SU-DHL-6 (cell line): ENCODE data around the gene KIF16B.

Experiments
- H2AFZ ChIP-seq: fragments of 200-600 bp; sonication (generic); 2 replicates; pipeline ENCODE4 v1.6.1; 2014; ENCODE audit warnings: low read depth, mild to moderate bottlenecking, moderate library complexity, mixed read lengths, antibody characterized with exemption, low read length; ENCODE audit not compliant: severe bottlenecking
- H3F3A ChIP-seq: fragments of 200-600 bp; shearing (Covaris generic); 2 replicates; pipeline ENCODE4 v1.6.0; 2016; ENCODE audit warnings: antibody characterized with exemption, mild to moderate bottlenecking; ENCODE audit not compliant: insufficient read depth
- H3K27ac ChIP-seq: fragments of 200-600 bp; sonication (generic); 2 replicates; pipeline ENCODE4 v1.5.1; 2016; ENCODE audit warnings: low read depth, mild to moderate bottlenecking, low read length, moderate library complexity, mixed read lengths
- H3K27me3 ChIP-seq: fragments of 200-600 bp; sonication (generic), shearing (Covaris generic); 2 replicates; pipeline ENCODE4 v1.6.0; 2014; ENCODE audit warnings: mild to moderate bottlenecking, low read length
- H3K36me3 ChIP-seq: fragments of 200-600 bp; sonication (generic); 2 replicates; pipeline ENCODE4 v1.6.1; 2014; ENCODE audit warnings: mild to moderate bottlenecking, low read length, mixed read lengths
- H3K4me2 ChIP-seq: fragments of 300-600, 200-600 bp; shearing (Covaris generic), sonication (generic); 2 replicates; pipeline ENCODE4 v1.6.0; 2014; ENCODE audit warnings: low read length, low read depth, mild to moderate bottlenecking; ENCODE audit not compliant: poor library complexity, severe bottlenecking
- H3K4me3 ChIP-seq: fragments of 200-600 bp; sonication (generic); 2 replicates; pipeline ENCODE4 v1.5.1; 2014; ENCODE audit warnings: antibody characterized with exemption, low read length, mild to moderate bottlenecking, mixed read lengths; ENCODE audit not compliant: insufficient read depth, poor library complexity, severe bottlenecking
- H3K79me2 ChIP-seq: fragments of 200-600 bp; sonication (generic); 2 replicates; pipeline ENCODE4 v1.6.1; 2014; ENCODE audit warnings: mild to moderate bottlenecking, low read length, moderate library complexity; ENCODE audit not compliant: insufficient read depth
- H3K9ac ChIP-seq: fragments of 200-600 bp; sonication (generic); 2 replicates; pipeline ENCODE4 v1.7.0; 2014; ENCODE audit warnings: mild to moderate bottlenecking, low read length
- H3K9me2 ChIP-seq: fragments of 200-600 bp; sonication (generic); replicated peaks from 2 replicates; pipeline ENCODE4 v1.6.1; 2014; ENCODE audit warnings: low read length; ENCODE audit not compliant: insufficient read depth
- H3K9me3 ChIP-seq: fragments of 200-600 bp; sonication (generic); 2 replicates; pipeline ENCODE4 v1.6.1; 2014; ENCODE audit warnings: low read length, mixed read lengths; ENCODE audit not compliant: insufficient read depth
- H4K20me1 ChIP-seq: fragments of 200-600 bp; sonication (generic); 2 replicates; pipeline ENCODE4 v1.6.1; 2014; ENCODE audit warnings: low read depth, mild to moderate bottlenecking, antibody characterized with exemption, low read length, moderate library complexity, mixed read lengths
- EZH2phosphoT487 ChIP-seq: fragments of 200-600 bp; sonication (generic), shearing (Covaris generic); conservative IDR thresholded peaks from 2 replicates; pipeline ENCODE4 v1.6.1; 2018; ENCODE audit warnings: mild to moderate bottlenecking, antibody characterized with exemption, low read length, moderate library complexity, mixed read lengths
- TF ChIP-seq, protein P1 (sequence below): fragments of 200-600 bp; sonication (generic); IDR thresholded peaks from one replicate; pipeline ENCODE4 v1.5.1; 2017; ENCODE audit warnings: antibody characterized with exemption, mild to moderate bottlenecking, low read length, moderate library complexity; ENCODE audit not compliant: insufficient read depth, poor library complexity, severe bottlenecking

Gene KIF16B

DNA sequence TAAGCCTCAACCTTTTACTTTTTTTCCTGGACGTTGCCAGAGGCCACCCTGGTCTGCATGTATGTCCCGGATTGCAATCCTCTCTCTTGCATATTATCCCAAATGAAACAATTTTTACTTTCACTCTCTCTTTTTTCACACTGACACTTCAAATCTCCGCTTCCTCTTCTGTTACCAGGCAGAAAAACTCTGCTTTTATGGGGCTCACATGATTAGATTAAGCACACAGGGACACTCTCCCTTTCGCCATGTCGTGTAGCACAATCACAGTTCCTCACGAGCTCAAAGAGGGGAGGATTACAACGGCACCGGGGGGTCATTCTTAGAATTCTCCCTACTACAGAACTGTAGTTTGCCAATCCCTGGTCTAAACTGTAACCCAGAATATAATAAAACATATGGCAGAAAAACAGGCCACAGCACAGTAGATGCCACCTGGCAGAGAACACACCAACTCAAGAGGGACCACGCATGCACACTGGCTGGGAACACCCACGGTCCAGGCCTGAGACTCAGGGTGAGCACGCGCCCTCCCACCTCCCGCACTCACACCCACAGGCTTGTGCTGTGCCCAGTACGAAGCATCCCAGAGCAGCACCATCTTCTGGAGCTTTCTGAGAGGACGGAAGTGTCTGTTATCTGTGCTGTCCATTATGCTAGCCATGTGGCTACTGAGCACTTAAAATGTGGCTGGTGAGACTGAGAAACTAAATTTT is 288.7 kb downstream of the KIF16B start:
- no peaks in the 10 kb centered on the region for H3K79me2 ChIP-seq
- H4K20me1 ChIP-seq: no peaks in the 10 kb centered on the region
- H3F3A ChIP-seq: no peaks in the 10 kb centered on the region
- H3K9me2 ChIP-seq: no peaks in the 10 kb centered on the region
- no peak overlapping the region for H3K4me2 ChIP-seq
- H3K4me3 ChIP-seq: no peak overlapping the region
- no peaks in the 10 kb centered on the region for H3K27me3 ChIP-seq
- no peak overlapping the region for H3K27ac ChIP-seq
- no peak for TF ChIP-seq EZH2phosphoT487
- TF ChIP-seq, protein P1, sequence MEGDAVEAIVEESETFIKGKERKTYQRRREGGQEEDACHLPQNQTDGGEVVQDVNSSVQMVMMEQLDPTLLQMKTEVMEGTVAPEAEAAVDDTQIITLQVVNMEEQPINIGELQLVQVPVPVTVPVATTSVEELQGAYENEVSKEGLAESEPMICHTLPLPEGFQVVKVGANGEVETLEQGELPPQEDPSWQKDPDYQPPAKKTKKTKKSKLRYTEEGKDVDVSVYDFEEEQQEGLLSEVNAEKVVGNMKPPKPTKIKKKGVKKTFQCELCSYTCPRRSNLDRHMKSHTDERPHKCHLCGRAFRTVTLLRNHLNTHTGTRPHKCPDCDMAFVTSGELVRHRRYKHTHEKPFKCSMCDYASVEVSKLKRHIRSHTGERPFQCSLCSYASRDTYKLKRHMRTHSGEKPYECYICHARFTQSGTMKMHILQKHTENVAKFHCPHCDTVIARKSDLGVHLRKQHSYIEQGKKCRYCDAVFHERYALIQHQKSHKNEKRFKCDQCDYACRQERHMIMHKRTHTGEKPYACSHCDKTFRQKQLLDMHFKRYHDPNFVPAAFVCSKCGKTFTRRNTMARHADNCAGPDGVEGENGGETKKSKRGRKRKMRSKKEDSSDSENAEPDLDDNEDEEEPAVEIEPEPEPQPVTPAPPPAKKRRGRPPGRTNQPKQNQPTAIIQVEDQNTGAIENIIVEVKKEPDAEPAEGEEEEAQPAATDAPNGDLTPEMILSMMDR: no peak
- H2AFZ ChIP-seq: no peak overlapping the region
- no peak overlapping the region for H3K9ac ChIP-seq
- H3K9me3 ChIP-seq: no peaks in the 10 kb centered on the region
- no peaks in the 10 kb centered on the region for H3K36me3 ChIP-seq

DNA sequence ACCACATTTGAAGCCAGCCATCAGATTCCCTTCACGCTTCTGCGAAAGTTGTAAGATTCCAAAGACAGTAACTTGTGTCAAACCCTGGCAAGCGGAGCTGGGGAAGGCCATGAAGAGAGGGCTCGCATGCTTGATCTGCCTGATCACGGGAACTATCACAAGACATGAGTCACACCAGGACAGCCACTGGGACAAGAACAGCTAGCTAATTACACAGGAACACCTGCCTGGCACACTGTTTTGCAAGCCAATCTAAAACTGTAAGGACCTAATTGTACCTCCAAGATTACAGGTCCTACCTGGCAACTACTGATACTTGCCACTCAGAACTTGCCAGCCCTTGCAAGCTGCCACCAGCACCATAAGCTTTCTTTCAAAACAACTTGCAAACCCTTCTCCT is 289.3 kb downstream of the KIF16B start:
- Histone ChIP-seq H4K20me1 (no peaks in the 10 kb centered on the region), H3K4me3 (no peak overlapping the region), H3K9ac (no peak overlapping the region), H3K36me3 (no peaks in the 10 kb centered on the region), H3F3A (no peaks in the 10 kb centered on the region), H3K79me2 (no peaks in the 10 kb centered on the region), H3K27ac (no peak overlapping the region), H3K4me2 (no peak overlapping the region), H3K9me3 (no peaks in the 10 kb centered on the region), H3K27me3 (no peaks in the 10 kb centered on the region), H3K9me2 (no peaks in the 10 kb centered on the region), H2AFZ (no peak overlapping the region)
- TF ChIP-seq EZH2phosphoT487: no peak
- TF ChIP-seq, protein P1: no peak

DNA sequence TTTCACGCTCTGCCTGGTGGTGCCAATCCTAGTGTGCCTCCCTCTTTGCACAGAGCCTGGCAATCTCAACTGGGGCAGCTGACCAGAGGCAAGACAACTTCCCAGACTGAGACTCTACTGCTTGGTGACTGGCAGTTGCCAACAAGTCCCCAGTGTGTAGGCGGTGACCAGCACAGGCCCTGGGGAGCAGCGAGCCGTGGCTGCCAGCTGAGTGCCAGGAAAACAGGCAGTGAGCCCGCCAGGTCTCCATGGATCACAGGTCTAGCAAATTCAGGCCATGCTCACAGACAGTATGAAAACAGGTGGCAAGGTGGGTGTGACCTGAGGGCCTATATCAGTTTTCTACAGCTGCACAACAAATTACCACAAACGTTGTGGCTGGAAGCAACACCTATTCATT is 289.9 kb downstream of the KIF16B start:
- H3K4me3 ChIP-seq: no peak overlapping the region
- TF ChIP-seq EZH2phosphoT487: no peak
- TF ChIP-seq, protein P1: no peak
- H3F3A ChIP-seq: no peaks in the 10 kb centered on the region
- H3K27me3 ChIP-seq: no peaks in the 10 kb centered on the region
- no peaks in the 10 kb centered on the region for H3K36me3 ChIP-seq
- no peaks in the 10 kb centered on the region for H3K79me2 ChIP-seq
- H3K27ac ChIP-seq: no peak overlapping the region
- H3K9me2 ChIP-seq: no peaks in the 10 kb centered on the region
- no peak overlapping the region for H2AFZ ChIP-seq
- no peak overlapping the region for H3K9ac ChIP-seq
- no peak overlapping the region for H3K4me2 ChIP-seq
- H3K9me3 ChIP-seq: no peaks in the 10 kb centered on the region
- no peaks in the 10 kb centered on the region for H4K20me1 ChIP-seq
